HepG2 (cell line): Measurements from ENCODE around the gene SYT9. TPM values are rescaled to one million over a fixed set of nuclear protein-coding genes. Genes with fewer than 3 reads are reported as not detected.

Source experiments
- ARHGAP35 ChIP-seq: sonication (generic); formaldehyde crosslinking; IDR thresholded peaks from 2 replicates; pipeline ENCODE4 v1.9.0; 2022; ENCODE audit warnings: mild to moderate bottlenecking, inconsistent platforms, moderate library complexity, missing genetic modification reagents, borderline replicate concordance
- CENPBD1 ChIP-seq: sonication (generic); formaldehyde crosslinking; IDR thresholded peaks from 2 replicates; pipeline ENCODE4 v1.8.0; 2022; ENCODE audit warnings: missing genetic modification reagents, low read depth, mild to moderate bottlenecking, borderline replicate concordance
- DBP ChIP-seq: sonication (generic); formaldehyde crosslinking; IDR thresholded peaks from 2 replicates; pipeline ENCODE4 v1.4.0; 2020; ENCODE audit warnings: missing genetic modification reagents; ENCODE audit errors: not compliant biosample characterization
- HHEX ChIP-seq: IDR thresholded peaks from 2 replicates; pipeline ENCODE4 v1.6.1; 2016; ENCODE audit warnings: control low read depth
- HNRNPLL ChIP-seq: fragments of 200-400 bp; formaldehyde crosslinking; IDR thresholded peaks from 2 replicates; pipeline ENCODE4 v1.6.1; 2017; ENCODE audit warnings: mild to moderate bottlenecking, low read depth, low read length; ENCODE audit not compliant: poor library complexity, severe bottlenecking
- MAX ChIP-seq: IDR thresholded peaks from 2 replicates; pipeline ENCODE4 v1.6.1; 2012; ENCODE audit warnings: inconsistent platforms
- MTF1 ChIP-seq: sonication (generic); formaldehyde crosslinking; IDR thresholded peaks from 2 replicates; pipeline ENCODE4 v1.5.0; 2020; ENCODE audit warnings: missing genetic modification reagents
- MXD3 ChIP-seq: IDR thresholded peaks from 2 replicates; pipeline ENCODE4 v1.6.1; 2016; ENCODE audit warnings: mild to moderate bottlenecking, missing biosample characterization, missing genetic modification reagents
- SMYD3 ChIP-seq: sonication (generic); formaldehyde crosslinking; IDR thresholded peaks from 2 replicates; pipeline ENCODE4 v1.8.1; 2023; ENCODE audit warnings: mild to moderate bottlenecking, missing genetic modification reagents
- ZMYM4 ChIP-seq: sonication (generic); formaldehyde crosslinking; IDR thresholded peaks from 2 replicates; pipeline ENCODE4 v1.8.1; 2023; ENCODE audit warnings: mild to moderate bottlenecking, missing genetic modification reagents
- ZNF326 ChIP-seq: sonication (generic); formaldehyde crosslinking; IDR thresholded peaks from 2 replicates; pipeline ENCODE4 v1.4.0; 2020; ENCODE audit warnings: missing genetic modification reagents, borderline replicate concordance
- ZNF556 ChIP-seq: sonication (generic); formaldehyde crosslinking; IDR thresholded peaks from 2 replicates; pipeline ENCODE4 v1.4.0; 2020; ENCODE audit warnings: mild to moderate bottlenecking, missing genetic modification reagents, borderline replicate concordance
- ZNF564 ChIP-seq: sonication (generic); formaldehyde crosslinking; IDR thresholded peaks from 2 replicates; pipeline ENCODE4 v1.8.1; 2023; ENCODE audit warnings: mild to moderate bottlenecking, missing genetic modification reagents
- ZNF574 ChIP-seq: sonication (generic); formaldehyde crosslinking; IDR thresholded peaks from 2 replicates; pipeline ENCODE4 v1.4.0; 2020; ENCODE audit warnings: missing genetic modification reagents
- ZNF687 ChIP-seq: sonication (generic); formaldehyde crosslinking; IDR thresholded peaks from 2 replicates; pipeline ENCODE4 v1.5.1; 2020; ENCODE audit warnings: mild to moderate bottlenecking, missing genetic modification reagents, moderate library complexity
- ZNF691 ChIP-seq: sonication (generic); formaldehyde crosslinking; IDR thresholded peaks from 2 replicates; pipeline ENCODE4 v1.4.0; 2020; ENCODE audit warnings: missing genetic modification reagents, low read depth, mild to moderate bottlenecking, borderline replicate concordance
- ZNF839 ChIP-seq: sonication (generic); formaldehyde crosslinking; IDR thresholded peaks from 2 replicates; pipeline ENCODE4 v1.4.0; 2020; ENCODE audit warnings: missing genetic modification reagents, mild to moderate bottlenecking, borderline replicate concordance
- ZSCAN12 ChIP-seq: sonication (generic); formaldehyde crosslinking; IDR thresholded peaks from 2 replicates; pipeline ENCODE4 v1.9.0; 2021; ENCODE audit warnings: mild to moderate bottlenecking, missing genetic modification reagents
- ZSCAN25 ChIP-seq: sonication (generic); formaldehyde crosslinking; IDR thresholded peaks from 2 replicates; pipeline ENCODE4 v1.8.0; 2022; ENCODE audit warnings: mild to moderate bottlenecking, missing genetic modification reagents
- polyA plus RNA-seq, 8 experiments: library from polyadenylated mRNA; depleted of rRNA in 3 of 8; stranded (reverse) in 7 of 8; unstranded in 1 of 8; fragments of >200 nt; fragmentation: Illumina TruSeq in 4 of 8; extraction: Trizol in 4 of 8; gene quantifications; 2 replicates each; pipeline versions ENCODE4 v1.2.1 to v1.2.3, GENCODE V29; 2011 to 2016; ENCODE audit warnings: low read depth in 4 of 8, missing spikeins in 1 of 8, mixed read lengths in 1 of 8; ENCODE audit not compliant: insufficient read depth in 1 of 8
- total RNA-seq, 5 experiments: library from RNA; depleted of rRNA; stranded (reverse); fragments of >200 nt; fragmentation: Illumina TruSeq; extraction: Trizol; gene quantifications; 2 replicates each; pipeline ENCODE4 v1.2.3, GENCODE V29; 2016; ENCODE audit warnings: low read depth in 1 of 5

Gene SYT9
- total and polyA plus RNA-seq, 2 of the 13 experiments (the other 11 are each of a cell fraction or from before 2014, with no cell fraction given) = not detected

- no peak for TF ChIP-seq HNRNPLL
- no peak for TF ChIP-seq ZNF839 (CRISPR knock-in tag)
- 0 out of 2 replicates have a peak, but pooled peaks have one; percentile 2 for TF ChIP-seq MAX
- no peak for TF ChIP-seq ZSCAN12 (CRISPR knock-in tag)
- no peak for TF ChIP-seq MXD3 (CRISPR knock-in tag)
- no peak for TF ChIP-seq SMYD3 (CRISPR knock-in tag)
- TF ChIP-seq ARHGAP35 (CRISPR knock-in tag) = no peak
- no peak for TF ChIP-seq ZNF326
- TF ChIP-seq MTF1 (CRISPR knock-in tag) = no peak
- no peak for TF ChIP-seq DBP (CRISPR knock-in tag)
- TF ChIP-seq ZSCAN25 (CRISPR knock-in tag) = no peak
- no peak for TF ChIP-seq CENPBD1
- TF ChIP-seq ZNF556 (CRISPR knock-in tag) = no peak
- 0 out of 2 replicates have a peak, but pooled peaks have one; percentile 1 for TF ChIP-seq ZNF574
- TF ChIP-seq HHEX (CRISPR knock-in tag) = no peak
- no peak for TF ChIP-seq ZNF564 (CRISPR knock-in tag)
- TF ChIP-seq ZNF691 = 0 out of 2 replicates have a peak, but pooled peaks have one; percentile 12
- TF ChIP-seq ZNF687 (CRISPR knock-in tag) = 0 out of 2 replicates have a peak, but pooled peaks have one; percentile 32
- 0 out of 2 replicates have a peak, but pooled peaks have one; percentile 1 for TF ChIP-seq ZMYM4 (CRISPR knock-in tag)
These were observed 261.0 kb downstream of the SYT9 start (continued) for GRCh38 chr11:7512525-7513233.
